Smooth muscle cell (in vitro differentiated cells): ENCODE measurements around the gene STPG4. TPM values are rescaled to one million over a fixed set of nuclear protein-coding genes. Genes with fewer than 3 reads are reported as not detected.

Source experiments
- DNase-seq: peaks from one replicate; lab custom pipeline; 2025; ENCODE audit not compliant: unreplicated experiment; lab: John Stamatoyannopoulos, UW
- H2AFZ ChIP-seq: fragments of 200-600 bp; sonication (generic); 2 replicates; pipeline ENCODE4 v1.6.0; 2016; ENCODE audit warnings: antibody characterized with exemption, low read depth, mild to moderate bottlenecking
- H3F3A ChIP-seq: fragments of 200-600 bp; sonication (generic); 2 replicates; pipeline ENCODE4 v1.6.0; 2017; ENCODE audit warnings: antibody characterized with exemption, low read depth
- H3K27ac ChIP-seq: fragments of 200-600 bp; sonication (generic); 2 replicates; pipeline ENCODE4 v1.5.1; 2016; ENCODE audit warnings: low read depth, mild to moderate bottlenecking
- H3K27me3 ChIP-seq: fragments of 200-600 bp; sonication (generic); 2 replicates; pipeline ENCODE4 v1.6.1; 2016; ENCODE audit warnings: low read depth, mild to moderate bottlenecking
- H3K36me3 ChIP-seq: fragments of 200-600 bp; sonication (generic); 2 replicates; pipeline ENCODE4 v1.5.1; 2016; ENCODE audit warnings: low read depth
- H3K4me1 ChIP-seq: fragments of 200-600 bp; sonication (generic); 2 replicates; pipeline ENCODE4 v1.5.1; 2016; ENCODE audit warnings: low read depth
- H3K4me2 ChIP-seq: fragments of 200-600 bp; sonication (generic); 2 replicates; pipeline ENCODE4 v1.6.0; 2016; ENCODE audit warnings: mild to moderate bottlenecking
- H3K4me3 ChIP-seq: fragments of 200-600 bp; sonication (generic); 2 replicates; pipeline ENCODE4 v1.5.1; 2016; ENCODE audit warnings: mild to moderate bottlenecking
- H3K79me2 ChIP-seq: fragments of 200-600 bp; sonication (generic); 2 replicates; pipeline ENCODE4 v1.6.0; 2016; ENCODE audit warnings: low read depth, mild to moderate bottlenecking
- H3K9ac ChIP-seq: fragments of 200-600 bp; sonication (generic); 2 replicates; pipeline ENCODE4 v1.6.0; 2016; ENCODE audit warnings: low read depth
- H3K9me3 ChIP-seq: fragments of 200-600 bp; sonication (generic); replicated peaks from 2 replicates; pipeline ENCODE4 v1.5.1; 2016; ENCODE audit warnings: low read depth
- H4K20me1 ChIP-seq: fragments of 200-600 bp; sonication (generic); 2 replicates; pipeline ENCODE4 v1.6.0; 2016; ENCODE audit warnings: low read depth
- CTCF ChIP-seq: fragments of 200-600 bp; sonication (generic); IDR thresholded peaks from 2 replicates; pipeline ENCODE4 v1.5.1; 2017; ENCODE audit warnings: borderline replicate concordance, mild to moderate bottlenecking, antibody characterized with exemption; ENCODE audit not compliant: insufficient read depth, poor library complexity, severe bottlenecking
- WGBS: methylation state at CpG from one replicate; pipeline ENCODE4 v1.1.7; 2016; ENCODE audit warnings: low lambda C conversion rate; 5-methylcytosine and 5-hydroxymethylcytosine counted together
- polyA plus RNA-seq: library from polyadenylated mRNA; unstranded; fragments of >200 nt; fragmentation: Nextera tagmentation; extraction: Ambion mirVana; gene quantifications from 2 replicates; pipeline ENCODE4 v1.2.1, GENCODE V29; 2016
- total RNA-seq: library from RNA; depleted of rRNA; stranded (reverse); fragments of >200 nt; gene quantifications from 2 replicates; pipeline ENCODE4 v1.2.3, GENCODE V29; 2014

Gene STPG4
- total and polyA plus RNA-seq, 2 experiments from 2014 or later = 0.54 TPM; not detected in 1

DNA sequence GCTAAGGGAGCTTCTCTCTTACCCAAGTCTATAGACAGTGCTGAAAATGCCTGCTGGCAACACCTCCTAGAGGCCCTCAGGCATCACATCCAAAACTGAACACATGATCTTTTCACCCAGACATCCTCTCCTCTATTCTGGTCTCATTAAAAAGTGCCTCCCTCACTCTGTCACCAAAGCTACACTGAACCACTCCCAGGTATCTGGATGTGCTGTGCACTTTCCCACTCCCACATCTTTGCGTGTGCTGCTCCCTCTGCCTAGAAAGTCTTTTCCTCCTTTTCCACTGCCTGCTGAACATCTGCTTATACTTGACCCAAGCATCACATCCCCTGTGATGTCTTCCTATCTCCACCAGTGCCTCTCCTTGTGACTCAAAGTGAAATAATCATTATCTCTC, 26.1 kb upstream of the STPG4 start:
- H3K4me3 ChIP-seq = no peak overlapping the region
- DNase-seq = no peak
- no peaks in the 10 kb centered on the region for H3K9me3 ChIP-seq
- no peaks in the 10 kb centered on the region for H3K27me3 ChIP-seq
- H3K9ac ChIP-seq = no peak overlapping the region
- no peak overlapping the region for H2AFZ ChIP-seq
- peaks cover 5% of the 10 kb centered on the region for H3K4me1 ChIP-seq
- H3K36me3 ChIP-seq = no peaks in the 10 kb centered on the region
- no peaks in the 10 kb centered on the region for H3K79me2 ChIP-seq
- peaks cover under 1% of the 10 kb centered on the region for H4K20me1 ChIP-seq
- 81% methylated on average over 1 of the region's 1 CpG for WGBS
- H3K4me2 ChIP-seq = no peak overlapping the region
- H3K27ac ChIP-seq = no peak overlapping the region
- no peak for TF ChIP-seq CTCF
- peaks cover 3% of the 10 kb centered on the region for H3F3A ChIP-seq

- peaks cover 3% of the 10 kb centered on the region for H3F3A ChIP-seq
- 93% methylated on average over 1 of the region's 1 CpG for WGBS
Observed at GRCh38 chr2:47180531-47180930, 25.4 kb upstream of the STPG4 start.

DNA sequence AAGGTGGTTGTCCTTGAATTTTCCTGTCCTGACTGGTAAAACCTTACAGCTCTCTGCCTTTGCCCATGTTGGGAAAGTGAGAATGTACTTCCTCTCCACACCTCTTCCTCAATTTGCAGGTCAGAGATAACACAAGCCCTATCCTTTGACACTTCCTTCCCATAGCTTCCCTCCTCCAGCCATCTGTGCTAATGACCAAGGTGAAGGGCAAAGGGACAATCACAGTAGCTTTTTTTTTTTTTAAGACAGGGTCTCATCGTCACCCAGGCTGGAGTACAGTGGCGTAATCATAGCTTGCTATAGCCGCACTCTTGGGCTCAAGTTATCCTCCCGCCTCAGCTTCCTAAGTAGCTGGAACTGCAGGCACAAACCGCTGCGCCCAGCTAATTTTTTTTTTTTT, 24.3 kb upstream of the STPG4 start:
- Histone ChIP-seq H3K4me3 (no peak overlapping the region), H3K79me2 (peaks cover 16% of the 10 kb centered on the region), H3F3A (peaks cover 3% of the 10 kb centered on the region), H3K9me3 (no peaks in the 10 kb centered on the region), H3K27me3 (no peaks in the 10 kb centered on the region), H2AFZ (no peak overlapping the region), H3K4me2 (no peak overlapping the region), H4K20me1 (peaks cover 15% of the 10 kb centered on the region), H3K4me1 (peaks cover 8% of the 10 kb centered on the region), H3K27ac (no peak overlapping the region), H3K9ac (no peak overlapping the region), H3K36me3 (no peaks in the 10 kb centered on the region)
- TF ChIP-seq CTCF = no peak
- DNase-seq = no peak
- 93% methylated on average over 6 of the region's 6 CpGs for WGBS

More at GRCh38 chr2:47180531-47180930, 25.4 kb upstream of the STPG4 start:
- H3K4me1 ChIP-seq = peaks cover 5% of the 10 kb centered on the region
- H4K20me1 ChIP-seq = peaks cover 3% of the 10 kb centered on the region
- H2AFZ ChIP-seq = no peak overlapping the region
- H3K27ac ChIP-seq = no peak overlapping the region
- no peak for TF ChIP-seq CTCF
- no peak overlapping the region for H3K4me2 ChIP-seq
- H3K27me3 ChIP-seq = no peaks in the 10 kb centered on the region
- DNase-seq = no peak
- H3K4me3 ChIP-seq = no peak overlapping the region
- H3K36me3 ChIP-seq = no peaks in the 10 kb centered on the region
- no peak overlapping the region for H3K9ac ChIP-seq
- H3K79me2 ChIP-seq = peaks cover 4% of the 10 kb centered on the region
- H3K9me3 ChIP-seq = no peaks in the 10 kb centered on the region

- no peak overlapping the region for H3K9ac ChIP-seq
- no peaks in the 10 kb centered on the region for H3K36me3 ChIP-seq
- DNase-seq = no peak
- peaks cover 26% of the 10 kb centered on the region for H3K79me2 ChIP-seq
- peaks cover 6% of the 10 kb centered on the region for H3F3A ChIP-seq
- peaks cover 25% of the 10 kb centered on the region for H4K20me1 ChIP-seq
- H3K27ac ChIP-seq = no peak overlapping the region
- no peak for TF ChIP-seq CTCF
- H3K4me1 ChIP-seq = peaks cover 17% of the 10 kb centered on the region
- H3K4me3 ChIP-seq = no peak overlapping the region
- WGBS = 91% methylated on average over 6 of the region's 6 CpGs
- no peaks in the 10 kb centered on the region for H3K27me3 ChIP-seq
- H3K4me2 ChIP-seq = no peak overlapping the region
- H3K9me3 ChIP-seq = no peaks in the 10 kb centered on the region
- H2AFZ ChIP-seq = no peak overlapping the region
Observed at GRCh38 chr2:47178341-47178740, 23.2 kb upstream of the STPG4 start.
